ENCODE data around the gene CARNS1.

- TF ChIP-seq CTCF (IDR thresholded peaks at IDR 0.05), result no peak
- TF ChIP-seq POLR2AphosphoS5 (IDR thresholded peaks at IDR 0.05), result no peak
- no peak for TF ChIP-seq POLR2A (IDR thresholded peaks at IDR 0.05)
These were observed 33.8 kb downstream of the CARNS1 start for GRCh38 chr11:67449116-67449844.
